GM12878 (cell line): ENCODE measurements around the gene FAM118B. TPM values are rescaled to one million over a fixed set of nuclear protein-coding genes. Genes with fewer than 3 reads are reported as not detected.

Experiments used
- ATAC-seq: fragments of 200-7000 bp; cut with Tn5 transposase; 3 replicates; pipeline ENCODE4 v1.9.1; 2020; ENCODE audit warnings: mild to moderate bottlenecking, moderate library complexity
- BruUV-seq: library from RNA; stranded (reverse); fragments of 400-500 nt; replicated peaks from 2 replicates; lab custom pipeline; 2021; lab: Mats Ljungman, UMichigan
- CTCF ChIA-PET: fragments of 300-600 bp; sonication (Branson Sonifier 250); formaldehyde crosslinking; extraction: SDS; loops from one replicate; lab custom pipeline; 2021; ENCODE audit warnings: inconsistent platforms; lab: Yijun Ruan, JAX
- POLR2A ChIA-PET: fragments of 350-600 bp; formaldehyde crosslinking; extraction: SDS; loops from one replicate; lab custom pipeline; 2021; ENCODE audit warnings: inconsistent platforms; lab: Charles Lee
- RAD21 ChIA-PET: fragments of 300-600 bp; sonication (Branson Sonifier 250); formaldehyde crosslinking; loops from one replicate; lab custom pipeline; 2023; ENCODE audit warnings: antibody characterized with exemption; ENCODE audit not compliant: unreplicated experiment; lab: Charles Lee
- SMC1A ChIA-PET: fragments of 300-600 bp; sonication (Branson Sonifier 250); formaldehyde crosslinking; loops from one replicate; lab custom pipeline; 2023; ENCODE audit not compliant: unreplicated experiment, uncharacterized antibody; lab: Charles Lee
- DNase-seq: peaks from one replicate; pipeline ENCODE4 v3.0.0-alpha.2; 2011; ENCODE audit warnings: low read depth, low spot score
- FAIRE-seq: peaks from 3 replicates; lab custom pipeline; 2011; peaks lifted over from hg19 to GRCh38; lab: Jason Lieb, UNC
- H2AFZ ChIP-seq: 2 replicates; pipeline ENCODE4 v1.6.0; 2011; ENCODE audit warnings: low read depth, low read length, control low read depth; ENCODE audit not compliant: control insufficient read depth
- H3K27ac ChIP-seq: 2 replicates; pipeline ENCODE4 v1.5.1; 2011; ENCODE audit warnings: control low read depth; ENCODE audit not compliant: control insufficient read depth, insufficient read depth
- H3K27me3 ChIP-seq, 2 experiments: replicated peaks in 1 of 2; 2 replicates each; pipeline versions ENCODE4 v1.6.0 to v1.6.1; 2011; ENCODE audit warnings: low read length in 1 of 2; ENCODE audit not compliant: control insufficient read depth in 2 of 2, insufficient read depth in 2 of 2
- H3K36me3 ChIP-seq, 2 experiments: 2 replicates each; pipeline ENCODE4 v1.5.1; 2011; ENCODE audit warnings: low read length in 1 of 2; ENCODE audit not compliant: control insufficient read depth in 2 of 2, insufficient read depth in 2 of 2
- H3K4me1 ChIP-seq: 2 replicates; pipeline ENCODE4 v1.6.1; 2011; ENCODE audit warnings: mild to moderate bottlenecking, low read length, moderate library complexity, mixed read lengths; ENCODE audit not compliant: control insufficient read depth, insufficient read depth
- H3K4me2 ChIP-seq: 2 replicates; pipeline ENCODE4 v1.6.0; 2011; ENCODE audit warnings: control low read depth; ENCODE audit not compliant: control insufficient read depth, insufficient read depth
- H3K4me3 ChIP-seq: fragments of 200-600 bp; sonication (generic); 2 replicates; pipeline ENCODE4 v1.5.1; 2016
- H3K79me2 ChIP-seq: 2 replicates; pipeline ENCODE4 v1.6.0; 2011; ENCODE audit warnings: low read length; ENCODE audit not compliant: control insufficient read depth, insufficient read depth
- H3K9ac ChIP-seq: 2 replicates; pipeline ENCODE4 v1.8.0; 2011; ENCODE audit warnings: low read length, control low read depth, mixed read lengths; ENCODE audit not compliant: control insufficient read depth, insufficient read depth
- H3K9me3 ChIP-seq: replicated peaks from 3 replicates; pipeline ENCODE4 v1.5.1; 2011; ENCODE audit warnings: mild to moderate bottlenecking, low read length; ENCODE audit not compliant: control insufficient read depth, insufficient read depth
- H4K20me1 ChIP-seq: 2 replicates; pipeline ENCODE4 v1.6.0; 2011; ENCODE audit not compliant: control insufficient read depth, insufficient read depth
- BHLHE40 ChIP-seq, 2 experiments: fragments of 450-650 bp in 1 of 2; IDR thresholded peaks; 2 replicates each; pipeline ENCODE4 v1.6.1; 2011 to 2017; ENCODE audit warnings: low read depth in 2 of 2, borderline replicate concordance in 1 of 2, improper control_type of control experiment in 1 of 2, low read length in 1 of 2, mild to moderate bottlenecking in 1 of 2
- CBFB ChIP-seq: IDR thresholded peaks from 2 replicates; pipeline ENCODE4 v1.6.1; 2016; ENCODE audit warnings: antibody characterized with exemption, low read depth
- CBX3 ChIP-seq: fragments of 200-600 bp; sonication (generic); IDR thresholded peaks from 2 replicates; pipeline ENCODE4 v1.6.1; 2016; ENCODE audit warnings: low read depth, borderline replicate concordance
- DPF2 ChIP-seq: fragments of 450-650 bp; IDR thresholded peaks from 2 replicates; pipeline ENCODE4 v1.6.1; 2017; ENCODE audit warnings: mild to moderate bottlenecking
- ESRRA ChIP-seq: IDR thresholded peaks from 2 replicates; pipeline ENCODE4 v1.6.1; 2012; ENCODE audit warnings: mild to moderate bottlenecking, low read length, improper control_type of control experiment
- IKZF2 ChIP-seq, 2 experiments: fragments of 450-650 bp; IDR thresholded peaks; 2 replicates each; pipeline ENCODE4 v1.6.1; 2017; ENCODE audit warnings: mild to moderate bottlenecking in 2 of 2, moderate library complexity in 2 of 2
- NFYB ChIP-seq: IDR thresholded peaks from 2 replicates; pipeline ENCODE4 v1.6.1; 2011; ENCODE audit warnings: low read depth, mild to moderate bottlenecking, low read length, improper control_type of control experiment, moderate library complexity; ENCODE audit not compliant: insufficient read depth
- NR2F1 ChIP-seq: fragments of 450-650 bp; conservative IDR thresholded peaks from 2 replicates; pipeline ENCODE4 v1.6.1; 2017; ENCODE audit warnings: mild to moderate bottlenecking
- POLR2AphosphoS2 ChIP-seq: IDR thresholded peaks from 2 replicates; pipeline ENCODE4 v1.6.1; 2011; ENCODE audit warnings: low read depth, mild to moderate bottlenecking, low read length, improper control_type of control experiment, moderate library complexity
- RUNX3 ChIP-seq: IDR thresholded peaks from 2 replicates; pipeline ENCODE4 v1.6.1; 2012; ENCODE audit warnings: low read length, inconsistent platforms
- SIN3A ChIP-seq: IDR thresholded peaks from 2 replicates; pipeline ENCODE4 v1.6.1; 2012; ENCODE audit warnings: low read depth, low read length, improper control_type of control experiment
- SPI1 ChIP-seq: IDR thresholded peaks from 2 replicates; pipeline ENCODE4 v1.6.1; 2011; ENCODE audit warnings: low read depth, mild to moderate bottlenecking, low read length, moderate library complexity, borderline replicate concordance; ENCODE audit not compliant: insufficient read depth
- YBX1 ChIP-seq: fragments of 450-650 bp; IDR thresholded peaks from 2 replicates; pipeline ENCODE4 v1.6.1; 2016; ENCODE audit warnings: antibody characterized with exemption
- ZNF384 ChIP-seq: IDR thresholded peaks from 2 replicates; pipeline ENCODE4 v1.6.1; 2012; ENCODE audit warnings: low read depth, mild to moderate bottlenecking, low read length, improper control_type of control experiment, borderline replicate concordance
- ZSCAN29 ChIP-seq: fragments of 450-650 bp; IDR thresholded peaks from 2 replicates; pipeline ENCODE4 v1.6.1; 2017; ENCODE audit warnings: mild to moderate bottlenecking, moderate library complexity
- WGBS: methylation state at CpG from one replicate; pipeline ENCODE4 v1.1.6; 2016; ENCODE audit warnings: low lambda C conversion rate; ENCODE audit not compliant: insufficient replicate concordance, insufficient coverage; ENCODE audit errors: missing lambda C conversion rate; 5-methylcytosine and 5-hydroxymethylcytosine counted together
- in situ Hi-C: fragments of 300-500 bp; cut with MboI; formaldehyde crosslinking; loops from 9 replicates; pipeline ENCODE4 v1.14.3; 2018; ENCODE audit warnings: mixed read lengths
- intact Hi-C: fragments of 100-400 bp; cut with micrococcal nuclease; formaldehyde crosslinking; loops from one replicate; pipeline ENCODE4 v1.14.2; 2022; ENCODE audit not compliant: unreplicated experiment
- polyA plus RNA-seq, 11 experiments: library from polyadenylated mRNA; depleted of rRNA in 4 of 11; unstranded in 6 of 11; stranded (reverse) in 5 of 11; fragments of >200 nt; fragmentation: Nextera tagmentation in 4 of 11; fragmentation: Illumina TruSeq in 1 of 11; extraction: Ambion mirVana in 4 of 11; extraction: Trizol in 1 of 11; gene quantifications; 1 replicate in 1 of 11; 2 replicates in 10 of 11; pipeline versions ENCODE4 v1.2.1 to v1.2.3, GENCODE V29; 2011 to 2016; ENCODE audit warnings: inconsistent platforms in 2 of 11, missing spikeins in 2 of 11, low read depth in 1 of 11
- total RNA-seq, 4 experiments: library from RNA; depleted of rRNA in 3 of 4; stranded (reverse); fragments of >200 nt in 3 of 4; fragmentation: Illumina TruSeq in 1 of 4; extraction: Trizol in 1 of 4; gene quantifications; 2 replicates each; pipeline versions ENCODE4 v1.2.1 to v1.2.3, GENCODE V29; 2013 to 2021
- TF ChIP-seq, protein P1 (sequence below): IDR thresholded peaks from 2 replicates; pipeline ENCODE4 v1.6.1; 2012; ENCODE audit warnings: improper control_type of control experiment, low read depth, low read length; ENCODE audit not compliant: insufficient replicate concordance
- TF ChIP-seq, protein P2 (sequence below): fragments of 450-650 bp; IDR thresholded peaks from 2 replicates; pipeline ENCODE4 v1.6.1; 2017; ENCODE audit warnings: low read depth, mild to moderate bottlenecking, moderate library complexity
- TF ChIP-seq, protein P3 (sequence below): IDR thresholded peaks from 2 replicates; pipeline ENCODE4 v1.6.1; 2012; ENCODE audit warnings: low read depth, low read length, improper control_type of control experiment

FAM118B gene
- total and polyA plus RNA-seq, 10 of the 15 experiments (the other 5 are each of a cell fraction or from before 2014, with no cell fraction given) = 12.8 to 29.7 (median 16.5) TPM

DNA sequence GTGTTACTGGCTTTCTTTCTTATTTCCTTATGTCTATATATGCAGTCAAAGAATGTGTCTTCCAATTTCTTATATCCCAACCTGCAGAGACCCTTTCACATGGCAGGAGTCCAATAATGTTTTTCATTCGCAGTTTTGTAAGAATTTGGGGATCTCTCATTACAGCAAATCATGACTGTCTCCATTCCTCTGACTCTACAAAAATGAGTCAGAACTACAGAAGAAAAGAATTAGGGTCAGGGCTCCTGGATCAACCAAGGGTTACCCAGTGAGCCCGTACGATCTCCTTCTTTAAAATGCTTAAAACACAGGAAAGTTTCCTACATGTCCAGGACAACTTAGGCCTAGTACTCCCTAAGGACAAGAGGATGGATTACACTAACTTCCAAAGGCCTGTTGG, 42.3 kb upstream of the FAM118B start:
- RAD21 ChIA-PET = no interaction called here

More for the DNA sequence above, 42.3 kb upstream of the FAM118B start:
- ChIA-PET SMC1A (no interaction called here), POLR2A (no interaction called here), CTCF (no interaction called here)
- H3K79me2 ChIP-seq = no peaks in the 10 kb centered on the region
- WGBS = 68% methylated on average over 3 of the region's 3 CpGs
- no peak overlapping the region for H3K4me3 ChIP-seq
- H3K27me3 ChIP-seq = no peaks in the 10 kb centered on the region
- H3K9me3 ChIP-seq = no peaks in the 10 kb centered on the region
- H2AFZ ChIP-seq = no peak overlapping the region
- no peak overlapping the region for H3K27ac ChIP-seq
- no peaks in the 10 kb centered on the region for H3K36me3 ChIP-seq
- no peaks in the 10 kb centered on the region for H4K20me1 ChIP-seq
- no peak overlapping the region for H3K9ac ChIP-seq
- DNase-seq (no peak), FAIRE-seq (no peak), ATAC-seq (no peak)
- TF ChIP-seq SPI1 (no peak), DPF2 (no peak), ZNF384 (no peak), POLR2AphosphoS2 (no peak), ESRRA (no peak), RUNX3 (no peak), NFYB (no peak), CBFB (no peak), NR2F1 (no peak), IKZF2 (IDR thresholded peaks at IDR 0.05) (no peak), YBX1 (no peak), BHLHE40 (IDR thresholded peaks at IDR 0.05; ENCODE audit: borderline replicate concordance in 1 of 2, low read depth in 2 of 2, low read length in 1 of 2) (no peak), CBX3 (no peak), SIN3A (no peak), ZSCAN29 (no peak)
- TF ChIP-seq, protein P1, sequence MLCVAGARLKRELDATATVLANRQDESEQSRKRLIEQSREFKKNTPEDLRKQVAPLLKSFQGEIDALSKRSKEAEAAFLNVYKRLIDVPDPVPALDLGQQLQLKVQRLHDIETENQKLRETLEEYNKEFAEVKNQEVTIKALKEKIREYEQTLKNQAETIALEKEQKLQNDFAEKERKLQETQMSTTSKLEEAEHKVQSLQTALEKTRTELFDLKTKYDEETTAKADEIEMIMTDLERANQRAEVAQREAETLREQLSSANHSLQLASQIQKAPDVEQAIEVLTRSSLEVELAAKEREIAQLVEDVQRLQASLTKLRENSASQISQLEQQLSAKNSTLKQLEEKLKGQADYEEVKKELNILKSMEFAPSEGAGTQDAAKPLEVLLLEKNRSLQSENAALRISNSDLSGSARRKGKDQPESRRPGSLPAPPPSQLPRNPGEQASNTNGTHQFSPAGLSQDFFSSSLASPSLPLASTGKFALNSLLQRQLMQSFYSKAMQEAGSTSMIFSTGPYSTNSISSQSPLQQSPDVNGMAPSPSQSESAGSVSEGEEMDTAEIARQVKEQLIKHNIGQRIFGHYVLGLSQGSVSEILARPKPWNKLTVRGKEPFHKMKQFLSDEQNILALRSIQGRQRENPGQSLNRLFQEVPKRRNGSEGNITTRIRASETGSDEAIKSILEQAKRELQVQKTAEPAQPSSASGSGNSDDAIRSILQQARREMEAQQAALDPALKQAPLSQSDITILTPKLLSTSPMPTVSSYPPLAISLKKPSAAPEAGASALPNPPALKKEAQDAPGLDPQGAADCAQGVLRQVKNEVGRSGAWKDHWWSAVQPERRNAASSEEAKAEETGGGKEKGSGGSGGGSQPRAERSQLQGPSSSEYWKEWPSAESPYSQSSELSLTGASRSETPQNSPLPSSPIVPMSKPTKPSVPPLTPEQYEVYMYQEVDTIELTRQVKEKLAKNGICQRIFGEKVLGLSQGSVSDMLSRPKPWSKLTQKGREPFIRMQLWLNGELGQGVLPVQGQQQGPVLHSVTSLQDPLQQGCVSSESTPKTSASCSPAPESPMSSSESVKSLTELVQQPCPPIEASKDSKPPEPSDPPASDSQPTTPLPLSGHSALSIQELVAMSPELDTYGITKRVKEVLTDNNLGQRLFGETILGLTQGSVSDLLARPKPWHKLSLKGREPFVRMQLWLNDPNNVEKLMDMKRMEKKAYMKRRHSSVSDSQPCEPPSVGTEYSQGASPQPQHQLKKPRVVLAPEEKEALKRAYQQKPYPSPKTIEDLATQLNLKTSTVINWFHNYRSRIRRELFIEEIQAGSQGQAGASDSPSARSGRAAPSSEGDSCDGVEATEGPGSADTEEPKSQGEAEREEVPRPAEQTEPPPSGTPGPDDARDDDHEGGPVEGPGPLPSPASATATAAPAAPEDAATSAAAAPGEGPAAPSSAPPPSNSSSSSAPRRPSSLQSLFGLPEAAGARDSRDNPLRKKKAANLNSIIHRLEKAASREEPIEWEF = no peak
- TF ChIP-seq, protein P2, sequence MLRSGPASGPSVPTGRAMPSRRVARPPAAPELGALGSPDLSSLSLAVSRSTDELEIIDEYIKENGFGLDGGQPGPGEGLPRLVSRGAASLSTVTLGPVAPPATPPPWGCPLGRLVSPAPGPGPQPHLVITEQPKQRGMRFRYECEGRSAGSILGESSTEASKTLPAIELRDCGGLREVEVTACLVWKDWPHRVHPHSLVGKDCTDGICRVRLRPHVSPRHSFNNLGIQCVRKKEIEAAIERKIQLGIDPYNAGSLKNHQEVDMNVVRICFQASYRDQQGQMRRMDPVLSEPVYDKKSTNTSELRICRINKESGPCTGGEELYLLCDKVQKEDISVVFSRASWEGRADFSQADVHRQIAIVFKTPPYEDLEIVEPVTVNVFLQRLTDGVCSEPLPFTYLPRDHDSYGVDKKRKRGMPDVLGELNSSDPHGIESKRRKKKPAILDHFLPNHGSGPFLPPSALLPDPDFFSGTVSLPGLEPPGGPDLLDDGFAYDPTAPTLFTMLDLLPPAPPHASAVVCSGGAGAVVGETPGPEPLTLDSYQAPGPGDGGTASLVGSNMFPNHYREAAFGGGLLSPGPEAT = no peak
- TF ChIP-seq, protein P3, sequence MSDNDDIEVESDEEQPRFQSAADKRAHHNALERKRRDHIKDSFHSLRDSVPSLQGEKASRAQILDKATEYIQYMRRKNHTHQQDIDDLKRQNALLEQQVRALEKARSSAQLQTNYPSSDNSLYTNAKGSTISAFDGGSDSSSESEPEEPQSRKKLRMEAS = no peak
- H3K4me2 ChIP-seq = no peak overlapping the region
- intact Hi-C loops (no loop called here), in situ Hi-C loops (no loop called here)
- H3K4me1 ChIP-seq = no peaks in the 10 kb centered on the region; the same call in 1 of the 2 replicates
- BruUV-seq = no TSS peak
